Suprapubic skin (tissue), 4 donors: Measurements from ENCODE around the gene COL5A1. TPM values are rescaled to one million over a fixed set of nuclear protein-coding genes. Genes with fewer than 3 reads are reported as not detected.

ENCODE experiments used
- DNase-seq, 2 donors: peaks; one replicate each; pipeline ENCODE4 v3.0.0-alpha.2; 2019; ENCODE audit warnings: low spot score in 2 of 2
- H3K27ac ChIP-seq: fragments of 200-600 bp; sonication (generic); one replicate; pipeline ENCODE4 v1.5.1; 2019
- H3K27me3 ChIP-seq: fragments of 200-600 bp; sonication (generic); one replicate; pipeline ENCODE4 v1.5.1; 2019
- H3K36me3 ChIP-seq: fragments of 200-600 bp; sonication (generic); one replicate; pipeline ENCODE4 v1.5.1; 2019
- H3K4me1 ChIP-seq: fragments of 200-600 bp; sonication (generic); one replicate; pipeline ENCODE4 v1.5.1; 2019
- H3K4me3 ChIP-seq: fragments of 200-600 bp; sonication (generic); one replicate; pipeline ENCODE4 v1.5.1; 2019; ENCODE audit warnings: mild to moderate bottlenecking
- H3K9me3 ChIP-seq: fragments of 200-600 bp; sonication (generic); one replicate; pipeline ENCODE4 v1.5.1; 2019
- EP300 ChIP-seq: sonication (generic); formaldehyde crosslinking; IDR thresholded peaks from one replicate; pipeline ENCODE4 v1.6.1; 2017; ENCODE audit warnings: antibody characterized with exemption
- POLR2A ChIP-seq, 2 donors: fragments of 450-650 bp; IDR thresholded peaks; one replicate each; pipeline ENCODE4 v1.6.1; 2017; ENCODE audit warnings: antibody characterized with exemption in 2 of 2, mild to moderate bottlenecking in 2 of 2, moderate library complexity in 2 of 2
- POLR2AphosphoS5 ChIP-seq, 3 donors: sonication (generic); formaldehyde crosslinking; IDR thresholded peaks; one replicate each; pipeline ENCODE4 v1.6.1; 2017; ENCODE audit warnings: antibody characterized with exemption in 3 of 3
- WGBS: methylation state at CpG from one replicate; pipeline ENCODE4 v1.1.5; 2018; 5-methylcytosine and 5-hydroxymethylcytosine counted together
- total RNA-seq, 4 donors: library from RNA; depleted of rRNA; stranded (reverse); fragments of >200 nt; gene quantifications; one replicate each; pipeline ENCODE4 v1.1.0, GENCODE V29; 2016
- TF ChIP-seq, protein P1 (sequence below), 2 donors: fragments of 200-600 bp in 1 of 2; fragments of 450-650 bp in 1 of 2; sonication (generic) in 1 of 2; IDR thresholded peaks; one replicate each; pipeline ENCODE4 v1.5.1; 2016 to 2019; ENCODE audit warnings: antibody characterized with exemption in 2 of 2, mild to moderate bottlenecking in 1 of 2, moderate library complexity in 1 of 2

The COL5A1 gene
- total RNA-seq, 4 donors from 2014 or later: 8.6 to 16.5 (median 15.4) TPM

- H3K4me1 ChIP-seq: no peaks in the 10 kb centered on the region
- H3K9me3 ChIP-seq: peaks cover 4% of the 10 kb centered on the region
- 93% methylated on average over 8 of the region's 8 CpGs for WGBS
- no peak overlapping the region for H3K27ac ChIP-seq
- TF ChIP-seq POLR2AphosphoS5 (IDR thresholded peaks at IDR 0.05) (no peak), EP300 (no peak), POLR2A (IDR thresholded peaks at IDR 0.05) (no peak)
- TF ChIP-seq, protein P1, sequence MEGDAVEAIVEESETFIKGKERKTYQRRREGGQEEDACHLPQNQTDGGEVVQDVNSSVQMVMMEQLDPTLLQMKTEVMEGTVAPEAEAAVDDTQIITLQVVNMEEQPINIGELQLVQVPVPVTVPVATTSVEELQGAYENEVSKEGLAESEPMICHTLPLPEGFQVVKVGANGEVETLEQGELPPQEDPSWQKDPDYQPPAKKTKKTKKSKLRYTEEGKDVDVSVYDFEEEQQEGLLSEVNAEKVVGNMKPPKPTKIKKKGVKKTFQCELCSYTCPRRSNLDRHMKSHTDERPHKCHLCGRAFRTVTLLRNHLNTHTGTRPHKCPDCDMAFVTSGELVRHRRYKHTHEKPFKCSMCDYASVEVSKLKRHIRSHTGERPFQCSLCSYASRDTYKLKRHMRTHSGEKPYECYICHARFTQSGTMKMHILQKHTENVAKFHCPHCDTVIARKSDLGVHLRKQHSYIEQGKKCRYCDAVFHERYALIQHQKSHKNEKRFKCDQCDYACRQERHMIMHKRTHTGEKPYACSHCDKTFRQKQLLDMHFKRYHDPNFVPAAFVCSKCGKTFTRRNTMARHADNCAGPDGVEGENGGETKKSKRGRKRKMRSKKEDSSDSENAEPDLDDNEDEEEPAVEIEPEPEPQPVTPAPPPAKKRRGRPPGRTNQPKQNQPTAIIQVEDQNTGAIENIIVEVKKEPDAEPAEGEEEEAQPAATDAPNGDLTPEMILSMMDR (IDR thresholded peaks at IDR 0.05): no peak
- H3K4me3 ChIP-seq: no peak overlapping the region
- H3K36me3 ChIP-seq: no peaks in the 10 kb centered on the region
- H3K27me3 ChIP-seq: peaks cover 3% of the 10 kb centered on the region
- DNase-seq: peak in 1 of 2 donors; percentile 48
Observed at GRCh38 chr9:134617246-134617645, 24.4 kb upstream of the COL5A1 start.

GRCh38 chr9:134617836-134618162 lies 23.8 kb upstream of the COL5A1 start:
- Histone ChIP-seq H3K27ac (no peak overlapping the region), H3K27me3 (peaks cover 3% of the 10 kb centered on the region), H3K9me3 (peaks cover 1% of the 10 kb centered on the region), H3K36me3 (no peaks in the 10 kb centered on the region), H3K4me3 (no peak overlapping the region), H3K4me1 (no peaks in the 10 kb centered on the region)
- 76% methylated on average over 8 of the region's 8 CpGs for WGBS
- TF ChIP-seq EP300 (no peak), POLR2AphosphoS5 (IDR thresholded peaks at IDR 0.05) (no peak), POLR2A (IDR thresholded peaks at IDR 0.05) (no peak)
- TF ChIP-seq, protein P1 (IDR thresholded peaks at IDR 0.05): no peak
- DNase-seq: peak; percentile 52 to 55

DNA sequence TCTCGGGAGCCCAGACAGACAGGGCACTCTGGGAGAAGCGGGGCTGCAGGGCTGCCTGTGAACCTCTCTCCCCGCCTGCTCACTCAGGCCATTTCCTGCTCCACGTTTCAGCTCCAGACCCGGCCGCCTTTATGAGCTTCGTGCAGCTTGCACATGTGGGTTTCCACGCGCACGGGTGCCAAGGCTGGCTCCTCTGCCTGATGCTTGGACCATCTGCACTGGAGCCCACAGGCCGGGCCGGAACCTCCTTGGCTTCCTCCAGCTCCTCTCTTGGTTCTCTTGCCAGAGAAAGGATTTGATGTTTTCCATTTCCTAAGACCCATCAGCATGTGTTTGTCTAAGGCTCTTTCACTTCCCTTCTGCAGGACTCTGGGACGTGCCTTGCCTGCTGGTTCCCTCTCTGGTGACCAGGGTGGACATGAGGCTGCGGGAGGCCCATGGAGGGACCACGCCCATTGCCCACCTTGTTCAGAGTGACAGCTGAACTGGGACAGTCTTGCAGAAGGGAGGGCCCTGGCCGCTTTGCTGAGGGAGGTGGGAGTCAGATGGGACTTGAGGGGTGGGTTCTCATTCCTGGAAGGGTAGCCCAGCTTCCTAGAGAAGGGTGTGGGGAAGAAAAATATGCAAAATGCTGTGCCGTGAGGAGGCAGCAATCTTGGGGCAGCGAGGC lies 23.3 kb upstream of the COL5A1 start:
- Histone ChIP-seq H3K27me3 (peaks cover 5% of the 10 kb centered on the region), H3K27ac (no peak overlapping the region)

DNA sequence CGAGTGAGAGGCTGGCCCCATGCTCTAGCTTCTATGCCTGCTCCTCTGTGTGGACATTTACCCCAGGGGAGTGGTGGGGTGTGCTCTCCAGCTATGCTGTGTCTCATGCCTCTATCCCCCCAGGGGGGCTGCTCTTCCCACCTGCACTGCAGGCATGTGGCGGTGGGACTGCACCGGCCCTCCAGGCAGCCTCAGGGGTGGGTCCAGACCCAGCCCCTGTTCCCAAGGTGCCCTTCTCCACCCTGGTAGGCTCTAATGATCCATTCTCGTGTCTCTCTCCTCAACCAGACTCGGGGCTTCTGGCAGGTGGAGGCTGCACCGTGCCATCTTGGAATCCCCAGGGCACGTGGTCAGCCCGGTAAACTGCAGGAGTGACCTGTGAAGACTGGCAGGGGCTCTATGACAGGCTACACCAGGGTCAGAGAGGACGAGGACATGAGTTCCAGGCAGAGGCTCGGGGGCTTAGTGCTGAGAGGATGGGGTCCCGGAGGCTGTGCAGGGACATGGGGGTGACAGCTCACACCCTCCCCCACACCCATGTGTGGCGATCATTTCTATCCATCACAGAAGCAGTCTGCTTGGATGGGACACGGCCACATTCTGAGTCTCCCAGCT lies 22.7 kb upstream of the COL5A1 start:
- H3K4me3 ChIP-seq: no peak overlapping the region
- H3K36me3 ChIP-seq: no peaks in the 10 kb centered on the region
- H3K4me1 ChIP-seq: no peaks in the 10 kb centered on the region
- no peaks in the 10 kb centered on the region for H3K9me3 ChIP-seq
- no peak overlapping the region for H3K27ac ChIP-seq
- 84% methylated on average over 4 of the region's 13 CpGs for WGBS
- DNase-seq: peak; percentile 37 to 65
- TF ChIP-seq EP300: no peak
- TF ChIP-seq POLR2A (IDR thresholded peaks at IDR 0.05): no peak
- no peak for TF ChIP-seq POLR2AphosphoS5 (IDR thresholded peaks at IDR 0.05)
- TF ChIP-seq, protein P1 (IDR thresholded peaks at IDR 0.05): no peak
- H3K27me3 ChIP-seq: peaks cover 9% of the 10 kb centered on the region

More for the DNA sequence above, 23.3 kb upstream of the COL5A1 start:
- H3K9me3 ChIP-seq: no peaks in the 10 kb centered on the region
- DNase-seq: peak; percentile 58 to 76
- H3K4me1 ChIP-seq: no peaks in the 10 kb centered on the region
- no peaks in the 10 kb centered on the region for H3K36me3 ChIP-seq
- no peak overlapping the region for H3K4me3 ChIP-seq
- WGBS: 63% methylated on average over 18 of the region's 18 CpGs
- TF ChIP-seq EP300 (no peak), POLR2A (IDR thresholded peaks at IDR 0.05) (no peak), POLR2AphosphoS5 (IDR thresholded peaks at IDR 0.05) (no peak)
- TF ChIP-seq, protein P1 (IDR thresholded peaks at IDR 0.05): no peak

GRCh38 chr9:134619448-134619982 lies 22.1 kb upstream of the COL5A1 start:
- H3K27ac ChIP-seq: no peak overlapping the region
- H3K27me3 ChIP-seq: peaks cover 9% of the 10 kb centered on the region
- no peaks in the 10 kb centered on the region for H3K4me1 ChIP-seq
- no peaks in the 10 kb centered on the region for H3K9me3 ChIP-seq
- WGBS: 76% methylated on average over 3 of the region's 7 CpGs
- TF ChIP-seq, protein P1 (IDR thresholded peaks at IDR 0.05): no peak
- no peak overlapping the region for H3K4me3 ChIP-seq
- H3K36me3 ChIP-seq: no peaks in the 10 kb centered on the region
- peak in 1 of 2 donors; percentile 20 for DNase-seq
